Suprapubic skin (tissue), 4 donors: ENCODE data around the gene HDGFL3.

Experiments
- EP300 ChIP-seq: sonication (generic); formaldehyde crosslinking; IDR thresholded peaks from one replicate; pipeline ENCODE4 v1.6.1; 2017; ENCODE audit warnings: antibody characterized with exemption
- POLR2A ChIP-seq, 2 donors: fragments of 450-650 bp; IDR thresholded peaks; one replicate each; pipeline ENCODE4 v1.6.1; 2017; ENCODE audit warnings: antibody characterized with exemption in 2 of 2, mild to moderate bottlenecking in 2 of 2, moderate library complexity in 2 of 2
- POLR2AphosphoS5 ChIP-seq, 3 donors: sonication (generic); formaldehyde crosslinking; IDR thresholded peaks; one replicate each; pipeline ENCODE4 v1.6.1; 2017; ENCODE audit warnings: antibody characterized with exemption in 3 of 3
- TF ChIP-seq, protein P1 (sequence below), 2 donors: fragments of 200-600 bp in 1 of 2; fragments of 450-650 bp in 1 of 2; sonication (generic) in 1 of 2; IDR thresholded peaks; one replicate each; pipeline ENCODE4 v1.5.1; 2016 to 2019; ENCODE audit warnings: antibody characterized with exemption in 2 of 2, mild to moderate bottlenecking in 1 of 2, moderate library complexity in 1 of 2

DNA sequence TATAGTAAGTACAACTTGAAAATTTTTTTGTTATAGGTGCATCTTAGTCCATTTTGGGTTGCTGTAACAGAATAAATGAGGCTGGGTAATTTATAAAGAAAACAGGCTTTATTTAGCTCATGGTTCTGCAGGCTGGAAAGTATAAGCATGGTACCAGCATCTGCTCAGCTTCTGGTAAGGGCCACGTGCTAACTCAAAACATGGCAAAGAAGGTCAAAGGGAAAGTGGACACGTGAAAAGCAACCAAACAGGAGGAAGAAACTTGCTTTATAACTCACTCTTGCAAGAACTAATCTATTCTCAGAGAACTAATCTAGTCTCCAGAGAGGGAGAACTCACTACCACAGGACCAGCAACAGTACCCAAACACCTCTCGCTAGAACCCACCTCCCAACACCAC is 9.1 kb downstream of the HDGFL3 start:
- TF ChIP-seq POLR2AphosphoS5 (IDR thresholded peaks at IDR 0.05) = no peak
- TF ChIP-seq, protein P1, sequence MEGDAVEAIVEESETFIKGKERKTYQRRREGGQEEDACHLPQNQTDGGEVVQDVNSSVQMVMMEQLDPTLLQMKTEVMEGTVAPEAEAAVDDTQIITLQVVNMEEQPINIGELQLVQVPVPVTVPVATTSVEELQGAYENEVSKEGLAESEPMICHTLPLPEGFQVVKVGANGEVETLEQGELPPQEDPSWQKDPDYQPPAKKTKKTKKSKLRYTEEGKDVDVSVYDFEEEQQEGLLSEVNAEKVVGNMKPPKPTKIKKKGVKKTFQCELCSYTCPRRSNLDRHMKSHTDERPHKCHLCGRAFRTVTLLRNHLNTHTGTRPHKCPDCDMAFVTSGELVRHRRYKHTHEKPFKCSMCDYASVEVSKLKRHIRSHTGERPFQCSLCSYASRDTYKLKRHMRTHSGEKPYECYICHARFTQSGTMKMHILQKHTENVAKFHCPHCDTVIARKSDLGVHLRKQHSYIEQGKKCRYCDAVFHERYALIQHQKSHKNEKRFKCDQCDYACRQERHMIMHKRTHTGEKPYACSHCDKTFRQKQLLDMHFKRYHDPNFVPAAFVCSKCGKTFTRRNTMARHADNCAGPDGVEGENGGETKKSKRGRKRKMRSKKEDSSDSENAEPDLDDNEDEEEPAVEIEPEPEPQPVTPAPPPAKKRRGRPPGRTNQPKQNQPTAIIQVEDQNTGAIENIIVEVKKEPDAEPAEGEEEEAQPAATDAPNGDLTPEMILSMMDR (IDR thresholded peaks at IDR 0.05) = no peak
- TF ChIP-seq POLR2A (IDR thresholded peaks at IDR 0.05) = no peak
- no peak for TF ChIP-seq EP300
